ENCODE measurements around the gene SPEN.

GRCh38 chr1:15851210-15852035 lies 3.9 kb downstream of the SPEN start:
- TF ChIP-seq REST (IDR thresholded peaks at IDR 0.05; ENCODE audit: insufficient read depth in 1 of 2, low read depth in 2 of 2, low read length in 2 of 2) (no peak), POLR2AphosphoS5 (IDR thresholded peaks at IDR 0.05; ENCODE audit: low read depth, low read length) (no peak), TAF1 (IDR thresholded peaks at IDR 0.05; ENCODE audit: borderline replicate concordance, insufficient read depth, low read length) (no peak), FOXP2 (optimal IDR thresholded peaks at IDR 0.05; ENCODE audit: borderline replicate concordance, extremely low read depth, extremely low read length, insufficient read depth) (no peak), SIN3A (IDR thresholded peaks at IDR 0.05; ENCODE audit: borderline replicate concordance, insufficient read depth, low read length) (no peak)

All from PFSK-1 (cell line).